GM15510 (cell line): ENCODE measurements around the gene PRUNE1.

Experiments
- POLR2A ChIP-seq: IDR thresholded peaks from 3 replicates; pipeline ENCODE4 v1.6.1; 2011; ENCODE audit warnings: borderline replicate concordance; ENCODE audit not compliant: insufficient read length; ENCODE audit errors: extremely low read depth

Gene PRUNE1

GRCh38 chr1:151062741-151063371 is 54.6 kb downstream of the PRUNE1 start:
- no peak for TF ChIP-seq POLR2A

GRCh38 chr1:151065089-151065645 is 56.9 kb downstream of the PRUNE1 start:
- no peak for TF ChIP-seq POLR2A

GRCh38 chr1:151067185-151067584 is 58.9 kb downstream of the PRUNE1 start:
- no peak for TF ChIP-seq POLR2A

- TF ChIP-seq POLR2A = no peak
These were observed 60.8 kb downstream of the PRUNE1 start for GRCh38 chr1:151069103-151069486.

GRCh38 chr1:151070474-151071276 is 62.4 kb downstream of the PRUNE1 start, which contains the start of gene GABPB2:
Gene GABPB2, plus strand, starts transcription at chr1:151070761. Its CDS starts 17,429 bp downstream, at chr1:151088190.
- TF ChIP-seq POLR2A = peak; percentile 92

GRCh38 chr1:151072224-151072623 is 64.0 kb downstream of the PRUNE1 start:
- TF ChIP-seq POLR2A = no peak
